ENCODE results near the gene MYT1.

The MYT1 gene

DNA sequence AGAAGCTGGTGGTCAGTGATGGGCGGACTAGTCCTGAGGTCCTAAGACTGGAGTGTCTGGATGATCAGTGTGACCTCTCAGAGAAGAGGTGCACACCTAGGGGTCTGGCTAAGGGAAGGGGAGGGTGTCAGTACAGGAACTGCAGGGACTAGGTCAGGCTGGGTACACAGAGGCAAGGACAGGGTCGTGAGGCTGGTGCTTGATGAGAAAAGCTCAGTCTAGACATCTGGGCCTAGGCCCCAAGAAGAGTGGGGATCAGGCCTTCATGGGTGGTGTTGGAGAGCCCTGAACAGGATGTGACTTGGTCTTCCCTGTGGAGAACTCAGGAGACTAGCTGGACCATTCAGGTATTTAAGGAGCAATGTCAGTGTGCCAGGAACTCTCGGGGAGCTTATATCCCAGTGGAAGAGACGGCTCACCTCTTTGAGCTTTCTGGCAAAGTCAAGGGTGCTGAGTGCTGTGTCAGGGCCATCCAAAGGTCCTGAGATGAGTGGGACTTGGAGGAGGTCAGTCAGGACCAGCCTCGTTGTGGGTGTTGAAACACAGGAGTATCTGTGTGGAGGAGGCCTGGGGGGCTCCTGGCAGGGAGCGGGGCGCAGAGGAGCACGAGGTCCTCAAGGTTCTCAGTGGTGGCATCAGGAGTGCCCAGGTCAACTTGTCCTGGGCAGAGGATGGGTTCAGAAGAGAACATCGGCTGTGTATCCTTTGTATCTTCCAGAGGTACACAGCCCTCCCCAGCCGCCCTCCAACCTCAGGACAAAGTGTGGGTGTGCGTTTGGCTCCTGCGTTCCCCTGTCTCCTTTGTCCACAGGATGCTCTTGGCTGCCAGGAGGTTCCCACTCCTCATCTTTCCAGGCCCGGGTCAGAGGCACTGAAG, 13.3 kb upstream of the MYT1 start:
- no peak for DNase-seq (ENCODE audit: low read depth)
- no peak overlapping the region for H3K4me3 ChIP-seq (ENCODE audit: control insufficient read depth, low read depth, low read length)
- TF ChIP-seq, protein P1, sequence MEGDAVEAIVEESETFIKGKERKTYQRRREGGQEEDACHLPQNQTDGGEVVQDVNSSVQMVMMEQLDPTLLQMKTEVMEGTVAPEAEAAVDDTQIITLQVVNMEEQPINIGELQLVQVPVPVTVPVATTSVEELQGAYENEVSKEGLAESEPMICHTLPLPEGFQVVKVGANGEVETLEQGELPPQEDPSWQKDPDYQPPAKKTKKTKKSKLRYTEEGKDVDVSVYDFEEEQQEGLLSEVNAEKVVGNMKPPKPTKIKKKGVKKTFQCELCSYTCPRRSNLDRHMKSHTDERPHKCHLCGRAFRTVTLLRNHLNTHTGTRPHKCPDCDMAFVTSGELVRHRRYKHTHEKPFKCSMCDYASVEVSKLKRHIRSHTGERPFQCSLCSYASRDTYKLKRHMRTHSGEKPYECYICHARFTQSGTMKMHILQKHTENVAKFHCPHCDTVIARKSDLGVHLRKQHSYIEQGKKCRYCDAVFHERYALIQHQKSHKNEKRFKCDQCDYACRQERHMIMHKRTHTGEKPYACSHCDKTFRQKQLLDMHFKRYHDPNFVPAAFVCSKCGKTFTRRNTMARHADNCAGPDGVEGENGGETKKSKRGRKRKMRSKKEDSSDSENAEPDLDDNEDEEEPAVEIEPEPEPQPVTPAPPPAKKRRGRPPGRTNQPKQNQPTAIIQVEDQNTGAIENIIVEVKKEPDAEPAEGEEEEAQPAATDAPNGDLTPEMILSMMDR (conservative IDR thresholded peaks at IDR 0.05; ENCODE audit: control insufficient read depth, insufficient read depth, low read depth, low read length) = no peak

DNA sequence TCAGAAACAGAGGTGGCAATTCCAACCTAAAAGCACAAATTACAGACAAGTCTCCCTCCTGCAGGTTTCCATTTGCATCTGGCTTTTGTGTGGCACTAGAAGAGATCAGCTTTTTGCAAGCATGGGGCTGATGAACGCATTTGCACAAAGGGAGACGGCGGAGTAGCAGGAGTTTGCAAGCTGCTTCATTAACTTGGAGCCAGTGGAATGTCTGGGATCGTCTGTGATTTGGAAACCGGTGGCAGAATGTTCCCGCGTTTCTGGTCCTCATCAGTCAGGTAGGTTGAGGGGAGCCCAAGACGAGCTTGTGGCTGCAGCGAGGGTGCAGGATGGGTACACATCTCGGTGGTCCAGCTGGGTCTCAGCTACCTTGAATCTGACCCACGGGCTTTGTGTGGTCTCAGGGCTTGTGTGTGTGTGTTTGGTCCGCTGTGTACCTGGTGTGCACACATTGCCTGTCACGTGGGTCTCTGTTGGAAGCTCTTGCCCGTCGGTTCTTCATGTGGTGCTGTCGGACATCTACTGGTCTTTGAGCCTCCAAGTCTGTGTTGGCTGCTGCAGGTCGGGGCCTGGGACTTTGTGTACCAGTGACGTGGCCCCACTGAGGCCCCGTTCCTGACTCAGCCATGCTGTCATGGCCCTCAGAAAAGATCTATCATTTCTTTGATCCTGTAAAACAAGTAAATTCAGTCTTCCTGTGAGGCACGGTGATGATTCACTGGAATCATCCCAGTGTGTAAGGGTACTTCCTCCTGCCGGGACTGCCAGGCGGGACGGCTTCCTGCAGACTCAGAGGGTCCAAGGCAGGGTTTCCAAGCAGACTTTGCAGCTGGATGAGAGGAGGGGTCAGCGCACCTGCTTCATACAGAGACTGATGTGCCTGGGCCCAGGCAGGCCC, 12.4 kb upstream of the MYT1 start:
- DNase-seq (ENCODE audit: low read depth) = peak; percentile 11
- TF ChIP-seq, protein P1 (conservative IDR thresholded peaks at IDR 0.05; ENCODE audit: control insufficient read depth, insufficient read depth, low read depth, low read length) = no peak
- no peak overlapping the region for H3K4me3 ChIP-seq (ENCODE audit: control insufficient read depth, low read depth, low read length)

DNA sequence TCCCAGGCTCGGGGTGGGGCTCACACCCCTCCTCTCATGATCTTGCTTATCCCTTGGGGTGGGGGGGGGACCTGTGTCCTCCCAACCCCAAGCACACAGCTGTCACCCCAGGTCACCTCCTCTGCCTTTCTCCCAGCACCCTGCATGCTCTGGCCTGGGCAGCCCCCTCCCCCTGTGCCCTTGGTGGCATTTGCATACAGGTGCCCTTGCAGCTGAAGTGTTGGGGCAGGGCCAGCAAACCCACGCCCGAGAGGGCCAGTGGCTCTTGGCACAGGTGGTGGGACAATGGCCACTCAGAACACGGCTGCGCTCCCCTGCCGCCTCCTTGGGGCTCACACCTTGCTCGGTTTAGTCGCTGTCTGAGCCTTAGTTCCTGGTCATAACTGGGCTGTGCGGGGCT, 11.3 kb upstream of the MYT1 start:
- DNase-seq (ENCODE audit: low read depth) = no peak
- no peak overlapping the region for H3K4me3 ChIP-seq (ENCODE audit: control insufficient read depth, low read depth, low read length)
- TF ChIP-seq, protein P1 (conservative IDR thresholded peaks at IDR 0.05; ENCODE audit: control insufficient read depth, insufficient read depth, low read depth, low read length) = no peak

DNA sequence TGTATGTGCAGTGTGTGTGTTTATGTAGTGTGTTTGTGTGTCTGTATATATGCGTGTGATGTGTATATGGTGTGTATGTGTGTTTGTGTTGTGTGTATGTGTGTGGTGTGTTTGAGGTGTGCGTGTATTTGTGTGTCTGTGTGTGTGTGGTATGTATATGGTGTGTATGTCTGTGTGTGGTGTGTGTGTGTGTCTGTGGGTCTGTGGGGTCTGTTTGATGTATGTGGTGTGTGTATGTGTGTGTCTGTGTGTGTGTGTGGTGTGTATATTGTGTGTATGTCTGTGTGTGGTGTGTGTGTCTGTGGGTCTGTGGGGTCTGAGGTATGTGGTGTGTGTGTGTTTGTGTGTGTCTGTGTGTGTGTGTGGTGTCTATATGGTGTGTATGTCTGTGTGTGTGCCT, 10.8 kb upstream of the MYT1 start:
- TF ChIP-seq, protein P1 (conservative IDR thresholded peaks at IDR 0.05; ENCODE audit: control insufficient read depth, insufficient read depth, low read depth, low read length) = no peak
- no peak overlapping the region for H3K4me3 ChIP-seq (ENCODE audit: control insufficient read depth, low read depth, low read length)
- DNase-seq (ENCODE audit: low read depth) = no peak

DNA sequence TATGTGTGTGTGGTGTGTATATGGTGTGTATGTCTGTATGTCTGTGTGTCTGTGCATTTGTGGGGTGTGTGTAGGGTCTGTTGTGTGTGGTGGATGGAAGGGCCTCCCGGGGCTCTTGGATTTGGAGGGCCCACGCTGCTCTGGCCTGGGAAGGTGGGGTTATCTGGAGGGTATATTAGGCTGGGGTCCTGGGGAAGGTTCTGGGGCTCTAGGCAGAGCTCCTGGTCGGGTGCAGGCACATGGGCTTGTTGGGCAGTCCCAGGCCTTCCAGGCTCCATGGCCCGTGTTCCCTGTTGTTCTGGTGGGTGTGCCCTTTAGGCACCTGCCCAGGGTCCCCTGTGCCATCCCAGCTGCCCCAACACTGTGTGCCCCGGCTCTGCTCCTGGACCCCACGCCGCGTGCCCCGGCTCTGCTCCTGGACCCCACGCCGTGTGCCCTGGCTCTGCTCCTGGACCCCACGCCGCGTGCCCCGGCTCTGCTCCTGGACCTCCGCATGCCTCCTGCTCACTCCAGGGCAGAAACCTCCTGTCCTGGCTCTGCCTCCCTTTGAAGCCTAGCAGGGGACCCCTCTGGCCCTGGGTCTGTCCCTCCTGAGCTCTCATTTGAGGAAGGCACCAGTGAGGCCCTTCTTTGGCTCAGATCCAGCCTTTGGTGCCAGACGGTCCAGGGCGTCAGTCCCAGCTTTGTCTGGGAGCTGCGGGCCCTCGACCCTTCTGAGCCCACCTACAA, 10.2 kb upstream of the MYT1 start:
- no peak overlapping the region for H3K4me3 ChIP-seq (ENCODE audit: control insufficient read depth, low read depth, low read length)
- TF ChIP-seq, protein P1 (conservative IDR thresholded peaks at IDR 0.05; ENCODE audit: control insufficient read depth, insufficient read depth, low read depth, low read length) = no peak
- no peak for DNase-seq (ENCODE audit: low read depth)

DNA sequence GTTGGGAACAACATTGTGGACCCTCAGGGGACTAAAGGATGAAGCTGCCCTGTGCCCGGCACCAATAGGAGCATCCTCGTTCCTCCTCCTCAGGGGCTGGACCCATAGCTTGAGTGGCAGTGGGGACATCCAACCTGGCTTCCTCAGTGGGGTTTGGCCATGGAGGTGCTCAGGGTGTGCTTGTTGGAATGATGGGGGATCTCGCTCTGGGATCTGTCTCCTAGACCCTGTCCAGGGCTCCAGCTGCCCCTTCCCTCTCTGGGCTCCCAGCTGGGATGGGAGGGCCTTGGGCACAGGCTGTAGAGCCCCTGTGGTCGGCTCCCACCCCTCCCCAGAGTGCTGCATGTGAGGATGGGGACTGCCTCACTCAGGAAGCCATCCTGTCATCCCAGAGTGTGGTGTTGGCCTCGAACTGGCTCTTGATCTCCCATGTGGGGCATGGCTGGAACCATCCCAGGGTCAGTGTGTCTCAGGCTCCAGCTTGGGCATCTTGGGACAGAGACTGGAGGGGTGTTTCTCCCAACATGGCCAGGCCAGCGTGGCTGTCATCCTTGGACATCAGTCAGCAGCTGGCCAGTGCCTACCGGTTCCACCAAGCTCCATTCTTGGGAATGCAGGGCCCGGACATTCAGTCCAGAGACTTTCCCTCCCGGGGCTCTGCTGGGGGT, 9.5 kb upstream of the MYT1 start:
- TF ChIP-seq, protein P1 (conservative IDR thresholded peaks at IDR 0.05; ENCODE audit: control insufficient read depth, insufficient read depth, low read depth, low read length) = no peak
- H3K4me3 ChIP-seq (ENCODE audit: control insufficient read depth, low read depth, low read length) = no peak overlapping the region

More for the DNA sequence above, 9.5 kb upstream of the MYT1 start:
- no peak for DNase-seq (ENCODE audit: low read depth)

All from fibroblast of mammary gland (primary cell).